Dermis lymphatic vessel endothelial cell (primary cell): ENCODE results near the gene DTWD2. TPM values are rescaled to one million over a fixed set of nuclear protein-coding genes. Genes with fewer than 3 reads are reported as not detected.

Source experiments
- total RNA-seq: library from RNA; depleted of rRNA; stranded (reverse); fragments of >200 nt; gene quantifications from 2 replicates; pipeline ENCODE4 v1.2.1, GENCODE V29; 2014

The DTWD2 gene, protein sequence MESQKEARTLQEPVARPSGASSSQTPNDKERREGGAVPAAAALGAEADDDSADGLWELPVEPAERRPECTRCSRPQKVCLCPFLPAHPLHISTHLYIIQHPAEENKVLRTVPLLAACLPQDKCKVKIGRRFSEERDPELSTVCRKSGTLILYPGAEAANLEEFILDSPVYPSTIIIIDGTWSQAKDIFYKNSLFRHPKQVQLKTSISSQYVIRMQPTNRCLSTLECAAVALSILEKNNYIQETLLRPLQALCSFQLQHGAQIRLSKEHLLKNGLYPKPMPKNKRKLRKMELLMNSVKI
- total RNA-seq = 1.4 and 2.4 TPM in 2 replicates

DNA sequence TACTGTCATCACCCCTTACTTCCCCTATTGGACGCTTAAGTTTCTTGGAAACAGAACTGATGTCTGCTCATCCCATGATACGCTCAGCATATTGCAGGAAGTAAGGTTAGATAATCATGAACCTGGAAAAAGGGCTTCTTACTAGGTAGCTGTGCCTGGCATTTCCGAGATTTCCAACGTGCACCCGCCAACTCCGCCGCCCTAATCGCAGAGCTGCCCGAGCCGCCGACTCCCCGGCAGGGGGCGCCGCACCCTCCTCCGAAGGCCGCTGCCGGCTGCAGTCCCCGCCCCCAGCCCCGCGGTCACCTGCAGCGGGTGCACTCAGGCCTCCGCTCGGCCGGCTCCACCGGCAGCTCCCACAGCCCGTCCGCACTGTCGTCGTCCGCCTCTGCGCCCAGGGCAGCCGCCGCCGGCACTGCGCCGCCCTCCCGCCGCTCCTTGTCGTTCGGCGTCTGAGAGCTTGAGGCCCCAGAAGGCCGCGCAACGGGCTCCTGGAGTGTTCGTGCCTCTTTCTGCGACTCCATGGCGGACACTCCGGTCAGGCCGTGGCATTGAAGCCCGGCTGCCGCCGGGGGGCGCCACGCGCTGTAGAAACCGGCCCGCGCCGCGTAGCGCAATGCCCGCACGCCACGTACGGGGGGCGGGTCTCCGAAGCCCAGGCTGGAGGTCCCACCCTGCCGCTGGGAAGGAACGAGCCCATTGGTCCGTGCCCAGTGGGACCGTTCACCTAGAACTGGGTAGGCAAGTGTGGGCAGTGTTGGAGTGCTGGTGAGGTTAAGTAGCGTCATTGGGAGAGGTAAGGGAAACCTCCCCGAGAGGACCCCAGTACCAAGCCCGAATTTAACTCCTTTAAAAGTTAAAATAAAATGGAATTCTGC, at the start of gene DTWD2:
Gene DTWD2 (minus strand): TSS at position 560 of the 878 bp plus-strand sequence. CDS start 36 bp downstream, at position 524.

Other genes with a start within 250 kb of the DTWD2 start
- gene DMXL1, start 82.5 kb upstream of the DTWD2 start, total RNA-seq = 27.1 and 29.1 TPM in 2 replicates